Thyroid gland (tissue), 4 donors: ENCODE results near the gene PCDHGA5.

Experiments
- CTCF ChIP-seq, 6 experiments: fragments of 200-600 bp in 3 of 6; fragments of 450-650 bp in 3 of 6; sonication (generic) in 3 of 6; IDR thresholded peaks; one replicate each; pipeline ENCODE4 v1.5.1; 2016 to 2019; ENCODE audit warnings: antibody characterized with exemption in 6 of 6, mild to moderate bottlenecking in 2 of 6, inconsistent platforms in 1 of 6, moderate library complexity in 1 of 6
- POLR2A ChIP-seq, 2 donors: fragments of 450-650 bp; IDR thresholded peaks; one replicate each; pipeline ENCODE4 v1.6.1; 2017; ENCODE audit warnings: antibody characterized with exemption in 2 of 2, mild to moderate bottlenecking in 2 of 2, moderate library complexity in 1 of 2

GRCh38 chr5:141402553-141403243, 38.7 kb downstream of the PCDHGA5 start, which contains the start of gene PCDHGA9:
- TF ChIP-seq CTCF (IDR thresholded peaks at IDR 0.05): peak in 3 of 6 experiments; percentile 20 to 45 (median 35)
- no peak for TF ChIP-seq POLR2A (IDR thresholded peaks at IDR 0.05)
